Measurements from ENCODE around the gene ABCC12.

The ABCC12 gene

DNA sequence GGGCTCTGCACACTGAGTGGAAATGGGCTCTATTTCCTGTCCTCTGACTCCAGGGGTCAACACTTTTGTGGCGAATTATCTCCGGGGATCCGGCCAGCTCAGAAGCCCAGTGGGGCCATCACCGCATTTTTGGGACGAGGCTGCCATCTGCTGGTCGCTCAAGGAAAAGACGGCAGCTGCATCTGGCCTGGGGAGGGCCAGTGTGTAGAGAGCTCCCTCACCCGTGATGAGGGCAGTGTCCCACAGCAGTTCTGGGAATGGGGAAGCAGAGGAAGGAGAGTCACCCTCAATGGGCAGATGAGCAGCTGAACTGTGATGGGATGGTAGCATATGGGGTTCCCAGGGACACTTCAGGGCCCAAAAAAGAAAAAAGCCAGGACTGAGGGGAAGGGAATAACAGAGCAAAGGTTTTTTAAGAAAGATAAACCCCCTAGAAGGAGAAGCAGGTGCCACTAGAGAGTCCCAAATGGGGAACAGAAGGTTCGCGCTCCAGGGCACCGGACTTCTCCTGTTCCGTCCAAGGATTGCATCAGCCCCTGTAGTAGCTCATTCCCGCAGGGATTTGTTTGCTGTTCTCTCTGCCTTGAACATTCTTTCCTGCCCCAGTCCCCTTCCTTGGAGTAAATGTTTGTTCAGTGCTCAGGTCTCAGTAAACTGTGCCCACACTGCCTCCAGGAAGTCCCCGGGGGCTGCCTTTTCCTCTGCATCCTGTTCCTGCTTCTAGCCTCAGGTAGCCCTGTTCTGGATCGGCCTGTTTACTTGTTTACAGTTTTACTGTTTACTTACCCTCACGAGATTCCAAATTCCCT, 9.3 kb upstream of the ABCC12 start:
- H3K4me3 ChIP-seq (ENCODE audit: low read length) = no peak overlapping the region
- TF ChIP-seq, protein P1, sequence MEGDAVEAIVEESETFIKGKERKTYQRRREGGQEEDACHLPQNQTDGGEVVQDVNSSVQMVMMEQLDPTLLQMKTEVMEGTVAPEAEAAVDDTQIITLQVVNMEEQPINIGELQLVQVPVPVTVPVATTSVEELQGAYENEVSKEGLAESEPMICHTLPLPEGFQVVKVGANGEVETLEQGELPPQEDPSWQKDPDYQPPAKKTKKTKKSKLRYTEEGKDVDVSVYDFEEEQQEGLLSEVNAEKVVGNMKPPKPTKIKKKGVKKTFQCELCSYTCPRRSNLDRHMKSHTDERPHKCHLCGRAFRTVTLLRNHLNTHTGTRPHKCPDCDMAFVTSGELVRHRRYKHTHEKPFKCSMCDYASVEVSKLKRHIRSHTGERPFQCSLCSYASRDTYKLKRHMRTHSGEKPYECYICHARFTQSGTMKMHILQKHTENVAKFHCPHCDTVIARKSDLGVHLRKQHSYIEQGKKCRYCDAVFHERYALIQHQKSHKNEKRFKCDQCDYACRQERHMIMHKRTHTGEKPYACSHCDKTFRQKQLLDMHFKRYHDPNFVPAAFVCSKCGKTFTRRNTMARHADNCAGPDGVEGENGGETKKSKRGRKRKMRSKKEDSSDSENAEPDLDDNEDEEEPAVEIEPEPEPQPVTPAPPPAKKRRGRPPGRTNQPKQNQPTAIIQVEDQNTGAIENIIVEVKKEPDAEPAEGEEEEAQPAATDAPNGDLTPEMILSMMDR (IDR thresholded peaks at IDR 0.05; ENCODE audit: insufficient read depth, low read depth, low read length, missing control alignments) = peak; percentile 88
- DNase-seq (ENCODE audit: low read depth) = peak; percentile 68

DNA sequence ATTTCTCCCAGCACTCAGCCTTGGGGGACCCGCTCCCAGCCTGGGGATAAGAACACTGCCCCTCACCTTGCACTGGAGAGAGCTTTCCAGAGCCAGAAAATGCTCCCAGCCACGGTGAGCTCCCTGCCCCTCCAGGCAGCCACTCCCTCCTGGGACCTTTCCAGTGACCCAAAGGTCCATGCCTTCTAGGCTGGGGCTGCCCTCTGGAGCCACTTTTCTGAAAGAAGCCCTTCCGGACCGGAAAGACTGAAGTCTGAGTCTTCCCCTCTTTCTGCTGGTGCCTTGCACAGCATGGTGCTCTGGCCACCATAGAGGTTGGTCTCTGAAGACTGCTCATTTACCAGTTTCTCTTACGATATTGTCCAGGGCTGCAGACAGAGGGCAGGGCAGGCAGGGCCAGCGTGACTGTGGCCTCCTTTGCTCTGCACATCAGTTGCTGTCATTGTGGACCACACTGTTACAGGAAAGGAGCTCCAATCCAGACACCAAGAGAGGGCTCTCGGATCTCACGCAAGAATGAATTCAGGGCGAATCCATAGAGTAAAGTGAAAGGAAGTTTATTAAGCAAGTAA, 7.1 kb upstream of the ABCC12 start:
- DNase-seq (ENCODE audit: low read depth) = no peak
- TF ChIP-seq, protein P1 (IDR thresholded peaks at IDR 0.05; ENCODE audit: insufficient read depth, low read depth, low read length, missing control alignments) = no peak
- no peak overlapping the region for H3K4me3 ChIP-seq (ENCODE audit: low read length)

DNA sequence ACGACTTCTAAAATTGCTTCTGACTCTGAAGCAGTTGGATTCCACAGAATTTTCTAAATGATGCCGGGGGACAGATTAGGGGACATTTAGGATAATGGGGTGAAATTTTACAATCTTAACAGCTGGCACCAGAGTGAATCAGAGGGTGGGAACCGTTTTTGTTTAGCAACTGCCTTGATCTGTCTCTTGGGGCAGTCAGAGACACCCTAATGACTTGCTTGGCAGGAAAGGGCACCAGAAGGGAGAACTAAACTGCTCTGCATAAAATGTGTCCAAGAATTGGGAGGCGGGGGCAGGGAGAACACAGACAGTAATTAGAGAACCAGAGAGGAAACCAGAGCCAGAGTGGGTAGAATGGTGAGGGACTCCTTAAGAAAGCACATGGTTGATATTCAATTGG, 6.1 kb upstream of the ABCC12 start:
- TF ChIP-seq, protein P1 (IDR thresholded peaks at IDR 0.05; ENCODE audit: insufficient read depth, low read depth, low read length, missing control alignments) = no peak
- DNase-seq (ENCODE audit: low read depth) = no peak
- no peak overlapping the region for H3K4me3 ChIP-seq (ENCODE audit: low read length)

DNA sequence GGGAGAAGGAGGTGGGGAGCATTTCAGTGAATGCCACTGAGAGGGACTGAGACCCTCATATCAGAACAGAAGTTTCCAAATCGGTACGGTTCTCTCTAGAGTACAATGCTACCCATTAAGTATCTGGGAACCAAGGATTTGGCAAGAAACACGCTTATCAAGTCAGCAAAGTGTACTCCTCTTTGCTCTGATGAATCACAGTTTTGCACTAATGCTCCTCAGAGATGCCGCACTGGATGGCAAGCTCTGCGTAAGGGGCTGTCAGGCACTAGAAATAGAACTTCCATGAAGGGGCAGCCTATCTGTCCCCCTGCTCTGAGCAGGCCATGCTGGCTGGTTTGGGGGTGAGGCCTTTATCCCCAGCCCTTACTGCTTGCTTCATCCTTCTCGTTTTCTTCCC, 4.8 kb upstream of the ABCC12 start:
- TF ChIP-seq, protein P1 (IDR thresholded peaks at IDR 0.05; ENCODE audit: insufficient read depth, low read depth, low read length, missing control alignments) = no peak
- no peak for DNase-seq (ENCODE audit: low read depth)
- no peak overlapping the region for H3K4me3 ChIP-seq (ENCODE audit: low read length)

DNA sequence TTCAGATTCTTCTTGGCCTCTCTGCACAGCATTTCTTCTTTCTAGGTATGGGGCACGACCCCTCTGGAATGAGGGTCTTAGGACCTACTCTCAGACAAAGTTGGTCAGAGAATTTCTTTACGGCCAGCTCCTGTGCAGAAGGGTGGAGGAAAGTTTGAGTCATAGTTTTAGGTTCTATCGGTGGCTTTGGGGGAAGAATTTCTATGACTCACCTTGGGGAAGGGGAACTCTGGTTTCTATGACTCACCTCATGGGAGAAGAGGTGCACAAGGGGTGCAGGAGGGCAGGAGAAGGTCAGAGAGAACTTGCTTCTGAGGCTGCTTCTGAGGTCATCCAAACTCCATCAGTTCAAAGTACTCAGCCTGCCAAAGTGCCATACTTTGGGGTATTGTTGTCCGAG, 2.5 kb upstream of the ABCC12 start:
- TF ChIP-seq, protein P1 (IDR thresholded peaks at IDR 0.05; ENCODE audit: insufficient read depth, low read depth, low read length, missing control alignments) = no peak
- peak; percentile 71 for DNase-seq (ENCODE audit: low read depth)

DNA sequence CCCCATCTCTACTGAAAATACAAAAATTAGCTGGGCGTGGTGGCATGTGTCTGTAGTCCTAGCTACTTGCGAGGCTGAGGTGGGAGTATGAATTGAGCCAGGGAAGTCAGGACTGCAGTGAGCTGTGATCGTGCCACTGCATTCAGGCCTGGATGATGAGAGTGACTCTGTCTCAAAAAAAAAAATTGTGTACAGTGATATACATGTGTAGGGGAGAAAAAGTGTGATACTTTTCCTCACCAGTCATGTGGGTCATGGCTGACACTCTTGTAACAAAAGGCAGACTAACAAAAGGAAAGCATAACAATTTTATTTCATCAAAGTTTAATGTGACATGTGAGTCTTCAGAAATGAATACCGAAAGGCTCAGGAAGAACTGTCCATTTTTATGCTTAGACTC, 2.0 kb upstream of the ABCC12 start:
- DNase-seq (ENCODE audit: low read depth) = no peak
- TF ChIP-seq, protein P1 (IDR thresholded peaks at IDR 0.05; ENCODE audit: insufficient read depth, low read depth, low read length, missing control alignments) = no peak
- no peak overlapping the region for H3K4me3 ChIP-seq (ENCODE audit: low read length)

More for the DNA sequence above, 2.5 kb upstream of the ABCC12 start:
- H3K4me3 ChIP-seq (ENCODE audit: low read length) = no peak overlapping the region
